ENCODE data around the gene AHNAK2.

- TF ChIP-seq FOXA3 (CRISPR knock-in tag; conservative IDR thresholded peaks at IDR 0.05 in 1 of 2, IDR thresholded peaks at IDR 0.05 in 1 of 2) (no peak), CBX1 (IDR thresholded peaks at IDR 0.05; ENCODE audit: low read depth) (no peak), RBM39 (optimal IDR thresholded peaks at IDR 0.05; ENCODE audit: low read depth, low read length) (no peak), ZFX (CRISPR knock-in tag; IDR thresholded peaks at IDR 0.05) (no peak), TARDBP (IDR thresholded peaks at IDR 0.05) (no peak), NFIC (IDR thresholded peaks at IDR 0.05) (no peak), TAF1 (IDR thresholded peaks at IDR 0.05; ENCODE audit: control insufficient read depth, extremely low read depth, insufficient read depth, low read length, severe bottlenecking) (no peak), PRDM10 (IDR thresholded peaks at IDR 0.05; ENCODE audit: partially characterized antibody) (no peak)
Observed at GRCh38 chr14:104903990-104904389, 74.2 kb downstream of the AHNAK2 start.

All from K562 (cell line).